HepG2 (cell line): Measurements from ENCODE around the gene CCSER1. TPM values are rescaled to one million over a fixed set of nuclear protein-coding genes. Genes with fewer than 3 reads are reported as not detected.

Experiments
- AHDC1 ChIP-seq: sonication (generic); formaldehyde crosslinking; IDR thresholded peaks from 2 replicates; pipeline ENCODE4 v1.5.1; 2020; ENCODE audit warnings: mild to moderate bottlenecking, missing genetic modification reagents, borderline replicate concordance
- ATF7 ChIP-seq, 2 experiments: fragments of 450-650 bp in 1 of 2; sonication (generic) in 1 of 2; formaldehyde crosslinking in 1 of 2; IDR thresholded peaks; 2 replicates each; pipeline versions ENCODE4 v1.4.0 to v1.6.1; 2016 to 2020; ENCODE audit warnings: antibody characterized with exemption in 1 of 2, mild to moderate bottlenecking in 1 of 2, missing genetic modification reagents in 1 of 2
- PHF8 ChIP-seq: sonication (generic); formaldehyde crosslinking; IDR thresholded peaks from 2 replicates; pipeline ENCODE4 v1.5.0; 2020; ENCODE audit warnings: missing genetic modification reagents
- THYN1 ChIP-seq: sonication (generic); formaldehyde crosslinking; IDR thresholded peaks from 2 replicates; pipeline ENCODE4 v1.8.1; 2023; ENCODE audit warnings: low read depth, mild to moderate bottlenecking, moderate library complexity, missing genetic modification reagents, borderline replicate concordance
- ZNF382 ChIP-seq: sonication (generic); formaldehyde crosslinking; IDR thresholded peaks from 2 replicates; pipeline ENCODE4 v1.5.0; 2020; ENCODE audit warnings: missing genetic modification reagents, mild to moderate bottlenecking, borderline replicate concordance
- ZNF557 ChIP-seq: sonication (generic); formaldehyde crosslinking; IDR thresholded peaks from 2 replicates; pipeline ENCODE4 v1.4.0; 2020; ENCODE audit warnings: missing genetic modification reagents
- polyA plus RNA-seq, 8 experiments: library from polyadenylated mRNA; depleted of rRNA in 3 of 8; stranded (reverse) in 7 of 8; unstranded in 1 of 8; fragments of >200 nt; fragmentation: Illumina TruSeq in 4 of 8; extraction: Trizol in 4 of 8; gene quantifications; 2 replicates each; pipeline versions ENCODE4 v1.2.1 to v1.2.3, GENCODE V29; 2011 to 2016; ENCODE audit warnings: low read depth in 4 of 8, missing spikeins in 1 of 8, mixed read lengths in 1 of 8; ENCODE audit not compliant: insufficient read depth in 1 of 8
- total RNA-seq, 5 experiments: library from RNA; depleted of rRNA; stranded (reverse); fragments of >200 nt; fragmentation: Illumina TruSeq; extraction: Trizol; gene quantifications; 2 replicates each; pipeline ENCODE4 v1.2.3, GENCODE V29; 2016; ENCODE audit warnings: low read depth in 1 of 5
- TF ChIP-seq, protein P1 (sequence below): sonication (generic); formaldehyde crosslinking; IDR thresholded peaks from 2 replicates; pipeline ENCODE4 v1.5.0; 2020; ENCODE audit warnings: missing genetic modification reagents

Gene CCSER1
- total and polyA plus RNA-seq, 2 of the 13 experiments (the other 11 are each of a cell fraction or from before 2014, with no cell fraction given), result not detected

DNA sequence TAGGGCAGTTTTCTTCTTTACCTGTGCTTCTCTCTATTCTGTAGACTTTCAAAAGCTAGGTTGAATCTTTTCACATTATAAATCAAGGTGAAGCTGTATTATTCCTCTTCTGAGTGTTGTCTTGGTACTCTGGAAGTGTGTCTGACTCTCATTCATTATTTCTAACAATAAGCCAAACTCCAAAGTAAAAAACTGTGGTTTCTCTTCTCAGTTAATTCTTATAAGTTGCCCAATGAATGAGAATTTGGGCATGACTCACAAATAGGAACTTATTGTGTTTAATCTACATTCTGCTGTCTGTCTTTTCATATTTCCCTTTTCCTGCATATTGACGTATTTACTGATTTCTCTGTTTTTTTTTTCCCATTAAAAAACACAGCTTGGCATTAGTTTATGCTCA, 714.5 kb downstream of the CCSER1 start (continued):
- TF ChIP-seq AHDC1 (CRISPR knock-in tag), result no peak
- TF ChIP-seq, protein P1, sequence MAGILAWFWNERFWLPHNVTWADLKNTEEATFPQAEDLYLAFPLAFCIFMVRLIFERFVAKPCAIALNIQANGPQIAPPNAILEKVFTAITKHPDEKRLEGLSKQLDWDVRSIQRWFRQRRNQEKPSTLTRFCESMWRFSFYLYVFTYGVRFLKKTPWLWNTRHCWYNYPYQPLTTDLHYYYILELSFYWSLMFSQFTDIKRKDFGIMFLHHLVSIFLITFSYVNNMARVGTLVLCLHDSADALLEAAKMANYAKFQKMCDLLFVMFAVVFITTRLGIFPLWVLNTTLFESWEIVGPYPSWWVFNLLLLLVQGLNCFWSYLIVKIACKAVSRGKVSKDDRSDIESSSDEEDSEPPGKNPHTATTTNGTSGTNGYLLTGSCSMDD, result no peak
- no peak for TF ChIP-seq ZNF557
- TF ChIP-seq ATF7 (IDR thresholded peaks at IDR 0.05), result no peak
- TF ChIP-seq ATF7 (CRISPR knock-in tag; IDR thresholded peaks at IDR 0.05), result no peak
- TF ChIP-seq PHF8, result no peak
- TF ChIP-seq THYN1 (CRISPR knock-in tag), result no peak
- no peak for TF ChIP-seq ZNF382 (CRISPR knock-in tag)
